ENCODE data around the gene ESCO1. TPM values are rescaled to one million over a fixed set of nuclear protein-coding genes. Genes with fewer than 3 reads are reported as not detected.

Gene ESCO1
- total and polyA plus RNA-seq, 2 of the 13 experiments (the other 11 are each of a cell fraction or from before 2014, with no cell fraction given): 6.3 to 19.4 TPM

GRCh38 chr18:21496277-21496835 is 104.1 kb downstream of the ESCO1 start (continued):
- 0 out of 2 replicates have a peak, but pooled peaks have one; percentile 23 for TF ChIP-seq ARID5B (CRISPR knock-in tag; IDR thresholded peaks at IDR 0.05)
- no peak for TF ChIP-seq HNRNPH1 (optimal IDR thresholded peaks at IDR 0.05; ENCODE audit: low read depth, low read length)
- TF ChIP-seq CEBPZ (IDR thresholded peaks at IDR 0.05; ENCODE audit: low read length): no peak
- peak; percentile 65; the same call in 1 of the 2 replicates for TF ChIP-seq ZNF292 (CRISPR knock-in tag; IDR thresholded peaks at IDR 0.05; ENCODE audit: borderline replicate concordance, low read depth)
- TF ChIP-seq JARID2 (CRISPR knock-in tag; IDR thresholded peaks at IDR 0.05; ENCODE audit: insufficient replicate concordance): no peak
- TF ChIP-seq HIC2 (CRISPR knock-in tag; IDR thresholded peaks at IDR 0.05; ENCODE audit: low read depth): no peak
- TF ChIP-seq RFX1 (IDR thresholded peaks at IDR 0.05): no peak
- no peak for TF ChIP-seq ZBTB8A (CRISPR knock-in tag; IDR thresholded peaks at IDR 0.05; ENCODE audit: borderline replicate concordance, low read depth)
- TF ChIP-seq ZNF841 (CRISPR knock-in tag; IDR thresholded peaks at IDR 0.05; ENCODE audit: borderline replicate concordance): no peak
- peak; percentile 67; the same call in 1 of the 2 replicates for TF ChIP-seq RXRA (CRISPR knock-in tag; IDR thresholded peaks at IDR 0.05)
- TF ChIP-seq HMGXB4 (CRISPR knock-in tag; IDR thresholded peaks at IDR 0.05; ENCODE audit: borderline replicate concordance in 1 of 2, low read depth in 1 of 2): no peak
- no peak for TF ChIP-seq ZUFSP (CRISPR knock-in tag; IDR thresholded peaks at IDR 0.05; ENCODE audit: borderline replicate concordance)
- no peak for TF ChIP-seq STAT5B (CRISPR knock-in tag; IDR thresholded peaks at IDR 0.05)
- peak; percentile 41; the same call in 1 of the 2 replicates for TF ChIP-seq TCF7 (IDR thresholded peaks at IDR 0.05; ENCODE audit: low read depth)
- TF ChIP-seq RXRB (CRISPR knock-in tag; IDR thresholded peaks at IDR 0.05; ENCODE audit: borderline replicate concordance): peak; percentile 42; the same call in 1 of the 2 replicates
- no peak for TF ChIP-seq ZMYM2 (CRISPR knock-in tag; IDR thresholded peaks at IDR 0.05)
